GM19193 (cell line): ENCODE results near the gene ISCU.

Experiments used
- POLR2A ChIP-seq: IDR thresholded peaks from 4 replicates; pipeline ENCODE4 v1.6.1; 2011; ENCODE audit not compliant: insufficient read depth, insufficient read length; ENCODE audit errors: extremely low read depth

ISCU gene

DNA sequence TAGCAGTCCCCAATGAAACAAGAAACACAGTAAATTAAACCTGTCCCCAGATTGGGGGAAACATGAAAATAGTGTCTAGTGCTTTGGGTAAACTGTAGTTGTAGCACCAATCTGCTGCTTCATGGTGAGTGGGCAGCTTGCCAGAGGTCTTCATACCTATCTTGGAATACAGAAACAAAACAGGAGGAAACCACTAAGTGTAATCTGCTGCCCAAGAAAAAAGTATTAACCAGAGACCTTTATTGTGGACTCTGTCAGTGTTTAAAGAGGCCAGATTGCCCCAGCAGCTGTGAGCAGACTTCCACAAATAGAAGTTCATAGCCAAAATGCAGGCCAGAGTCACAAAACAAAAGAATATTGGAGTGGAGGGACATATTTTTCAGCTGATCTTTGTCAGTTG is 2.3 kb downstream of the ISCU start:
- no peak for TF ChIP-seq POLR2A

DNA sequence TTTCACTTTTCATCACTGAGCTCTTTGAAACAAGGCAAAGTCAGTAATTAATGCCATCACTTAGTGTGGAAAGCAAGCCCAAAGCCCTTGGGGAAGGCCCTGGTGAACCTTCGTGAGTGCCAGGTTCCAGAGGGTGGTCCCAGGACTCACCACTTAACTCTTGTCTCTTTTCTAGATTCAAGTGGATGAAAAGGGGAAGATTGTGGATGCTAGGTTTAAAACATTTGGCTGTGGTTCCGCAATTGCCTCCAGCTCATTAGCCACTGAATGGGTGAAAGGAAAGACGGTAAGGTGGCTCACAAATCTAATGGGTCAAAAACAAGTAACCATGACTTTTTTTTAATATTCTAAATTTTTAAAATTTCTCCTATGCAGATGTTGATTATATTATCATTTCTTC is 2.8 kb downstream of the ISCU start:
- TF ChIP-seq POLR2A: no peak

DNA sequence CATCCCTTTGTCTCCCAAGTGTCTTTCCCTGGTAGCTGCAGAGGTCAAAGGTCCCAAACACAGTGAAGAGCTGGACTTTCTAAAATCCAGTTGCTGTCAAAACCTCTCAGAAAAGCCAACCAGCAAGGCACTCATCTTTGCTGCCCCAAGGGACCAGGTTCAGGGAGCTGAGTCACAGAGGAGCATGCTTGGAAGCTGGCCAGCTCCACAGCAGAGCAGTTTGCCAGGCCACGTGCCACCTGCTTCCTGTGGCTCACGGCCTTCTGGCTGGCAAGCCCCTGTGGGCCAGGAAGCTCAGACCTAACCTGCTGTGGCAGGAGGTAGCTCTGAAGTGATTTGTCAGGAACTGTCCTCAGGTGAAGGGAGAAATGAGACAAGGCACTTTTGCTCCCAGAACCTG is 3.6 kb downstream of the ISCU start:
- peak; percentile 53 for TF ChIP-seq POLR2A

DNA sequence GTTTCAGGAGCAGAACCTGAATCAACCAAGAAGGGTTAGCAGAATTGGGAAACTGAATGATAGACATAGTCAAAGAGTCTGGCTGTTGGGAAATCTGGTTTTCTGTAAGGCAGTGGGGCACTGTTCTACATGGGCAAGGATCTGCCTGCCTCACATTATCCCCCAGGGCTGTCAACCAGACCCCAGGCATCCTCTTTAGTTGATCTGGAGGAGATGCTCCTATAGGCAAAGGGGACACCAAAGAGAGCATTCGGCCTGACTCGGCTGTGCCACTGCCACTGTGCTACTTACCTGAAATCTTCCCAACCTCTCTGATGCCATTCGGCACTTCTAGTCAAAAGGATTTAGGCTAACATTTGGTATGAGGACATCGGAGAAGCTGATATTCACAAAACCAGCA is 4.1 kb downstream of the ISCU start:
- TF ChIP-seq POLR2A: no peak

DNA sequence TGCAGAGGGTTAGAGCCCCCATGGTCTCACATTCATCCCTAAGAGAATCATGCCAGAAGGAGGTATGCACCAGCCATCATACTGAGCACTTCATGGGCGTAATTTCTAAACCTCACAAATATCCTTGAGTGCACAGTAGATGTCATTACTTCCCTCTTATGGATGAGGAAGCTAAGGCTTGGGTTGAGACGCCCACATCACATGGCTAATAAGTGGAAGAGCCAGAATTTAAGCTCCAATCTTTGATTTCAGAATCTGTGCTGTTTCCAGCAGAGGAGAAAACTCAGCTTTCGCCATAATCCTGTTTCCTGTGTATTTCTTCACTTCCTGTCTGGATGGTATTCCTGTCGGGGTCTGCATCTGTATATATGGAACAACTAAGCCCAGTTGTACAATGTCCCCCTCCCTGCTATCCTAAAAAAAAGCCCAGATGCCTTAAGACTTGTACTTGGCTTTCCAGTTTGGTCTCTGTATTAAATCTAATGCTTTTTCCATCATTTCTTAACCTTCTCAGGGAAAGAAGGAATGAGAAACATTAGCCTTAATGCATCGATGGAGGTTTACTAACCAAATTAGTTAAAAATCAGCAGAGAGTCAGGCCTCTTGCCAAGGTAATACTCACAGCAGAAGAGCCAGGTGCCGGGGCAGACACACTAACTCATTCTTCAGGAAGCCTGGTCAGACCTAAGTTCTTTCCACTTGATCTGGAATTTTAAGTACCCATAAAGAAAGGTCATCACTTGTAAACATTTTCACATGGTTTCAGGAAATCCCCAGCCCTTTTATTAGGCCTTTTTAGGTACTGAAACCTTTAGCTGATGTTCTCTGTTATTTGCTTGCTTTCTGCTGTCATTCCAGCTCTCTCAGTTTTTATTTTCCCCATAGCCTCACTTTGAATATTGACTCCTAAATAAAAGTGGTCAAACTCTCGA is 5.3 kb downstream of the ISCU start:
- peak; percentile 18 for TF ChIP-seq POLR2A

DNA sequence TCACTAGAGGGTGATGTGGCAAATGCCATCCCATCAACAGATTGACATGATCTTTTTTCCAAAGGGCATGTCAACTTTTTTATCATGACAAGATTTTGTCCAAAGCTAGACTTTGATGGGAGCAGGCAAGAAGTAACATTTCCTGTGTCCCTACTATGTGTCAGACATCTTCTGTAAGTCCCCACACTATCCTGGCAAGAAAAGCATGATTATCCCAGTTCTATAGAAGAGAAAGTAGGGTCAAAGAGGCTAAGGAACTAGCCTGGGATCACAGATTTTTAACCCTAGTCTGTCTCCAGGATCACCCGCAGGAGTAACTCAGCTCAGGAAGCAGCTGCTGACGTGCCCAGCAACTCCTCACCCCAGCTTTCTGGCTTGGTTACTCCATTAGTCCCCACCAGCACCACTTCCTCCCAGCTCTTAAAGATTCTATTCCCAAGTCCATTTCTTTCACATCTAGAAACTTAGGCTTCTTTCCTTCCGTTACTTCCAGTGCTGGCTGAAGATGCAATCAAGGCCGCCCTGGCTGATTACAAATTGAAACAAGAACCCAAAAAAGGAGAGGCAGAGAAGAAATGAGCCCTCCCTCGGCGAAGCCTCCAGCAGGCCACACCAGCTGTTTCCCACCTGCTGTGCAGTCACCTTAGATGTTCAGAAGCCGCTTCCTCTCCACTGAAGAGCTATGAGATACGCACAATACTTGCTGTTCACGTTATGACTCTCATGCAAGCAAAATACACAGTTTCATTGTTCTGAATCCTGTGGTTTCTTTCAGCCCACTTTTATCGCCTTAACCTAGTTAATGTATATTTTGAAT is 6.2 kb downstream of the ISCU start:
- peak; percentile 54 for TF ChIP-seq POLR2A

DNA sequence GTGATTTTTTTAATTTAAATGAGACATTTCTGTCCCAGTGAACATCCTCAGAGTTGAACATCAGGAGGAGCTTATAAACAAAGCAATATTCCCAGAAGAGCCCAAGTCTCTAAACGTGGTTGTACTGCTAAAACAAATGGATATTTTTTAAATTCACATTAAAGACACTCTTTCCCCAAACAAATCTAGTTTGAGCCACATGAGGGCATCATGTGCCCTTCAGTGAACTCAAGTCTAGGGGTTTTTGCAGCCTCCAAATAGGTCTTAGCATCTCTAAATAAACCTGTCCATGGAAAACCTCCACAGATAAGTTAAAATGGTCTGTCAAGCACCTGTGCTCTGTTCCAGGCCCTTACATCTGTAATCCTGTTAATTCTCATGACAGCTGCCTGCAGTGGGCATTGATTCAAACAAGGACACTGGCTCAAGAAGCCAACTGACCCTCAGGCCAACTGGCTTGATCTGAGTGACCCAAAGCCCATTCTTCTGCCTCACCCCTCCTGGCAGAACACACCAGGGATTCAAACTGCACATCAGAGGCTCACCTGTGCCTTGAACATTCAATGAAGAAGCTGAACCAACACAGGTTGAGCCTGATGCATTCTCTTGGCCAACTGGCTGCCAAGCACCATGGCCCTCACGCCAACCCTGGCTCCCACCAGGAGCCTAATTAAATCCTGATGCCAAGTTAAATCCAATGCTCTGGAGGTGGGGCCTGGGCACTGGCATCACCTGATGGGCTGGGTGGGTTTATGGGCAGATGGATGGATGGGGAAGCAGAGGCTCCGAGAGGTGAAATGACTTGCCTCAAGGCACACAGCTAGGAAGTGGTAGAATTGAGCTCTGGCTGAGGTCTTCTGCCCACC is 8.6 kb downstream of the ISCU start:
- no peak for TF ChIP-seq POLR2A

DNA sequence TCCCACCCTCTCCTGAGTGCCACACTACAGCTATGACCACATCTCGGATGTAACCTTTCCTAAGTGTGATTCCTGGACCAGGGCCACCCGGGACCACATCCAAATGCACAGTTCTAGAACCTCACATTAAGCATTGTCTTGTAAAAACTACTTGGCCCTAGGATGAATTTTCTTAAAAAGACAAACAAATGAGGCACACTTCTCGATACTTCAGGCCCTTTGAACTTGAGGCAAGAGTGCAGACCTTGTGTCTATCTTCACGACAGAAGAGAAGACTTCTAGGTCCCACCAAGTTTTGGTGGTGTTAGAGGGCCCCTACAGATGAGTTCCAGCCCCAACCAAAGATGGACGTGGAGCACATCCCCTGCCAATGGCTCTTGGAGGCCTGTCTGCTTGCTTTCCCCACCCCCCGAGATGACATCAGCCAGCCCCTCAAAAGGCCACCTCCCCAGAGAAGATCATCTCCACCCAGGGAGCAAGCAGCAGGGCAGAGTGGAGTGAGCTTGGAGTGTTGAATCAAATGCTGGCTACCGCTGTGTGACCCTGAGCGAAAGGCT is 9.3 kb downstream of the ISCU start:
- peak; percentile 9 for TF ChIP-seq POLR2A

DNA sequence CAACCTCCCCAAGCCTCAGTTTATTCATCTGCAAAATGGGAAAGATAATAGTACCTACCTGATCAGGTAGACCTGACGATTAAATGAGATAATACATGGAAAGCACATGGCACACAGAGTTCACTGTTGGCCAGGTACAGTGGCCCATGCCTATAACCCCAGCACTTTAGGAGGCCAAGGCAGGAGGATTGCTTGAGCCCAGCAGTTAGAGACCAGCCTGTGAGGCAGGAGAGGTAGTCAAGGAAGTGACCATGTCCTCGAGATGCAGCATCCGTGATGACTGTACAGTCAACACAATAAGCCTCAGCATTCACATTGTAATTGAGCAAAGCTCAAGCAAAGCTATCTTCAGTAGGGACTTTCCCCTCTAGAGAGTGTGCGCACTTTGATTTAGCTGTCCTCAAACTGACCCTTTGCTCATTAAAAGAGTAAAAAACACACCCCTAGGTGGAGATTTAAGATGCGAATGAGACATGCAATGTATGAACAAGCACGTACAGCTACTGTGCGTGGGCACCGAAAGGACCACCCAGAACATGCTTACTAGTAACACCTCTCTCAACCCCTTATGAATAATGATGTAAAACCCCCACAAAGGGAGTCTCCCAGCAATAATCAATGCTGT is 9.9 kb downstream of the ISCU start:
- peak; percentile 38 for TF ChIP-seq POLR2A

DNA sequence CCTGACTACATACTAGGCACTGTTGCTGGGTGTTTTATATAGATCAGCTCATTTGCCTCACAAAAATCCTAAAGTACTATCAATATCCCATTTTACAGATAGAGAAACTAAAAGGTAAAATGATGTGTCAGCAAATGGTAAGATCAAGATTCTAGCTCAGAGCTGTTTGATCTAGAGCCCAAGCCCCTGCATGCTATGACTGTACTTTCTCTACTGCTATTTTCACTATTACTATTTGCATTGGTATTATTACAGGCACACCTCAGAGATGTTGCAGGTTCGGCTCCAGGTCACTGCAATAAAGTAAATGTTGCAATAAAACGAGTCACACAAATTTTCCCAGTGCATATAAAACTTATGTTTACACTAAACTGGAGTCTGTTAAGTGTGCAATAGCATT is 10.9 kb downstream of the ISCU start:
- TF ChIP-seq POLR2A: no peak

DNA sequence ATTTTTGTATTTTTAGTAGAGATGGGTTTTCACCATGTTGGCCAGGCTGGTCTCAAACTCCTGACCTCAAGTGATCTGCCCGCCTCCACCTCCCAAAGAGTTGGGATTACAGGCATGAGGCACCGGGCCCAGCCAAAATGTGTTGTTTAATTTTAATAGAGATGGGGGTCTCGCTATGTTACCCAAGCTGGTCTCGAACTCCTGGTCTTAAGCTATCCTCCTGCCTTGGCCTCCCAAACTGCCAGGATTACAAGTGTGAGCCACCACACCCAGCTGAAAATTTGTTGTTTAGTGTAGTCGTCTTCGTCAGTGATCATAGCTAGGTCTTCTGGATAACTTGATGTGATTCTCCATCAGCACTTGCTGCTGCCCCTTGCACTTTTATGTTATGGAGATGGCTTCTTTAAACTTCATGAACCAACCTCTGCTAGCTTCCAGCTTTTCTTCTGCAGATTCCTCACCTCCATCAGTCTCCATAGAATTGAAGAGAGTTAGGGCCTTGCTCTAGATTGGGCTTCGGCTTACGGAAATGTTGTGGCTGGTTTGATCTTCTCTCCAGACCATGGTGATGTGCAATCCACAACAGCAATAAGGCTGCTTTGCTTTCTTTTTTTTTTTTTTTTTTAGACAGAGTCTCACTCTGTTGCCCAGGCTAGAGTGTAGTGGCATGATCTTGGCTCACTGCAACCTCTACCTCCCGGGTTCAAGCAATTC is 13.0 kb downstream of the ISCU start:
- no peak for TF ChIP-seq POLR2A

DNA sequence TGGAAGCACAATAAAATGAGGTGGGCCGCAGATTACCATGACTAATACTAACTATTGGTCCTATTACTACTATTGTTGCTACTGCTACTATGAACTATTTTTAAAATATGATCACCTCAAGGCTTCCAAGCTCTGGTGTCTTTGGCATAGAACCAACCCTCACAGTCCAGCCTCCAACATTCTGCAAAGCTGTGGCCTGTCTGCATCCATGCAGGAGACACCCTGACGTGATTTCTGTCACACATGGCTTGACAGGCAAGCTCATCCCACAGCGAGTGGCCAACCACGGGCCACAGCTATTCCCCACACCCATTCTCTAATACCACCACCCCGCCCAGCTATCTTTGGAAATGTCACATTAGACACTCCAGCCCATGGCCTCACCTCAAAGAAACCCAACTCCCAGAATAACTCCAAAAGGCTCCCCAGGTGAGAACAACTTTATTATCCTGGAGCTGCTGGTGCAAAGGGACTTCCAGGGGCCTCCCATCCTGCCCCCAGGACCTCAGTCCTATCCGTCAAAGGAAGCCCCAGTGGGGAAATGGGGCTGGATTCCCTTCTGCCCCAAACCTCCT is 14.4 kb downstream of the ISCU start:
- TF ChIP-seq POLR2A: no peak

DNA sequence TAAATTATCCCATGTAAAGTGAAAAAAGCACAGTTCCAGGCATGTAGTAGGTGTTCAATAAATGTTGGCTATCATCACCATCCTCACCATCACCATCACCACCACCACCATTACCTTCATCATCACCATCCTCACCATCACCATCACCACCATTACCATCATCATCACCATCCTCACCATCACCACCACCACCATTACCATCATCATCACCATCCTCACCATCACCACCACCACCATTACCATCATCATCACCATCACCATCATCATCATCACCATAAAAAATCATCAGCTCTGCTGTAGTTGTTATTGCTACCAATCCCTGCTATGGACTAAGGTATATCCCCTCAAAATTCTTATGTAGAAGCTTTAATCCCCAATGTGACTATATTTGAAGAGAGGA is 15.1 kb downstream of the ISCU start:
- TF ChIP-seq POLR2A: no peak
